NCI-H1092 treated with DMSO at 0.1 percent for 48 hours (cell line): Measurements from ENCODE around the gene CBLN1.
"Not testable (repeated sequence)": the region's sequence is repeated elsewhere in the genome, so short reads cannot be mapped to it uniquely, and the experiment has no call there.

Experiments used
- DNase-seq: peaks from one replicate; lab custom pipeline; 2025; lab: John Stamatoyannopoulos, UW

Gene CBLN1

DNA sequence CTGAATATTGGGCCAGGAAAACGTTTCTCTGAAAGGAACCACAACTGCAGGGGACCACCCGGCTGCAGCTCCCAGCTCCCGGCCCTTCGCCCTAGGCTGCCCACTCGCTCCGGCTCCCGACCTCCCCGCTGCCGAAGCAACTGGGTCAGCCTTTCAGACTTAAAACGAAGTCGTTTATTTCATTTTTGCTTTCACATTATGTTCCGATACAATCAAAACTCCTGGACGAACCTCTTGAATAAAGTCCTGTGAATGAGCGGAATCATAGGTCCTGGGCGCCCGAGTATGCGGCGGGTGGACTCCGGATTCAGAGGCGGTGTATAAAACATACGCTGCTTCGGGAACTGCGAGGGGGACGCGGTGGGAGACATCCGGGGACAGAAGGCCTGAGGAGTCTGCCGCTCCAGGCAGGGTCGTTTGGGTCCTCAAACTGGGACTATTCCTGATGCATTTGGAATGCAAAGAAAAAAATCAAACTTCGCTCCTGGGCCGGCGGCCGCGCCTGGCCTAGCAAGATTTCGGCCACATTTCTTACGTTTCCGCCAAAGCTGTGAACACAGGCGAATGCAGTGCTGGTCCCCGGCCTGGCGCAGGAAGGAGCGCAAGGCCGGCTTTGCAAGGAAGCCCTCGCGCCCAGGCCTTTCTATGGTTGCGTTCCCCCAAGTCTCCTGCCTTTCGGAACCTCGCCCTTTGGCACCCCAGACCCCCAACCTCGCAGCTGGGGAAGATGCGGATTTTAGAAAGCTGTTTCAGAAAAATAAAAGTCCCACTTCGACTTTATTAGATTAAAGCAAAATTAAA is 3.7 kb downstream of the CBLN1 start:
- DNase-seq = no peak

DNA sequence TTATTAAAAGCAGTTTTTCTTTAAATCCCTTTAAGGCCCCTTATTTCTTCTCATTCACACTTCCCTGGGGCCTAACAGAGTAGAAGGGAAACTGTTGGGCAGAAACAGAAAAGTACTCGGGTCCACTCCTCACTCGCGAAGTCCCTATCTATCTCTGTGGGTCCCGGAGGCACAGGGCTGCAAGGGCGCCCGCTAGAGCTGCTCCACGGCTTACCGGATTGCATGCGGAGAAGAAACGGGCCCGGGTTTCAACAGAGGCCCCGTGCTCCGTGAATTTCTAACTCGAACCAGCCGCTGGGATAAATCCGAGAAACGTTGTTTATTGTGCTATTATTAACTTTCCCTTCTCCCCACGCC is 4.3 kb downstream of the CBLN1 start:
- DNase-seq = no peak

DNA sequence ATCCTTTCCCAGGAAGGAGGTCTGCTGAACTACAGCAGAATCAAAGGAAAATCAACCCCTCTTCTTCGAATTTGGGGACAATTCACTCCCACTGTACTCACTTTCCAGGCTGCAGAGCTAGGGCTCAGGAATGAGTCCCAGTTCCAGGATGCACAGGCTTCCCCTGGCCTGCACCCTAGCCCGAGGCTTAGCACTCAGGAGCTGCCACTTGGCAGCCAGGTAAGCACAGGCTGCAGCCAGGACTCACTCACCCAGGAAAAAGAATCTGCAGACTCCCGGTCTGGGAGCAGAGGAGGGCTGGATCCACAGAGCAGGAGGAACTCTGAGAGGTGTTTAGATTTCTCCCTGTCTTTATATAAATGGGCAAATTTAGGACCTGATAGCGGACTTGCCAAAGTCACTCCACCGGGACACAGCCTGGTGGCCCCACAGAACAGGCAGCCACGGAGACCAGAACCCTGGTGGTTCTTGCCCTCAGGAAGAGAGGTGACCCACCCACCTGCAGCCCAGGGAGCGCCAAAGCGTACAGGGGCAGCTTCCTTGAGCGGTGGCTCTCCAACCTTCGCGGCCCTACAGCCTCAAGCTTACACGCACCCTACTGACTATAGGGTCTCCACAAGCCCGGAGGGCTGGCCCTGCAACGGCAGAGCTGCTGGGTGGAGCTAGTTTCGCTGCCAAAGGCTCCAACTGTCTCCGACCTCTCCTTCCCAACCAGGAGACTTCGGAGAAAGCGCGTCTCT is 4.8 kb downstream of the CBLN1 start:
- no peak for DNase-seq

DNA sequence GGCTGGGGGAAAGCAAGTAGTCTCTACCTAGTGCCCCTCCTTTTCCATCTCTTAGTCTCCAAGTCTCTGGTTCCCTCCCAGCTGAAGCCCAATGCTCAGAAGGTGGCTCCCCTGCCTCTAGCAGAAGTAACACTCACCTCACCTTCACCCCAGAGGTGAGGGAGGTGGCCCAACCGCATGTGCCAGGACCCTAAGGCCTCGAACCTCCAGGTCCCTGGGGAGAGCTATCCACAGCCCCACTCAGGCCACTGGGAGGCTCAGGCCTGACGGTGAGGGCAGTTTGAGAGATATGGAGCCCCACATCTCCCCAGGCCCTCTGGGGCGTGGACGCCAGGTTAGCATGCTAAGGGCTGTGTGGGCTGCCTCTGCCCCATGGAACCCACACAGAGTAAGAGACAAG is 5.8 kb downstream of the CBLN1 start:
- no peak for DNase-seq

DNA sequence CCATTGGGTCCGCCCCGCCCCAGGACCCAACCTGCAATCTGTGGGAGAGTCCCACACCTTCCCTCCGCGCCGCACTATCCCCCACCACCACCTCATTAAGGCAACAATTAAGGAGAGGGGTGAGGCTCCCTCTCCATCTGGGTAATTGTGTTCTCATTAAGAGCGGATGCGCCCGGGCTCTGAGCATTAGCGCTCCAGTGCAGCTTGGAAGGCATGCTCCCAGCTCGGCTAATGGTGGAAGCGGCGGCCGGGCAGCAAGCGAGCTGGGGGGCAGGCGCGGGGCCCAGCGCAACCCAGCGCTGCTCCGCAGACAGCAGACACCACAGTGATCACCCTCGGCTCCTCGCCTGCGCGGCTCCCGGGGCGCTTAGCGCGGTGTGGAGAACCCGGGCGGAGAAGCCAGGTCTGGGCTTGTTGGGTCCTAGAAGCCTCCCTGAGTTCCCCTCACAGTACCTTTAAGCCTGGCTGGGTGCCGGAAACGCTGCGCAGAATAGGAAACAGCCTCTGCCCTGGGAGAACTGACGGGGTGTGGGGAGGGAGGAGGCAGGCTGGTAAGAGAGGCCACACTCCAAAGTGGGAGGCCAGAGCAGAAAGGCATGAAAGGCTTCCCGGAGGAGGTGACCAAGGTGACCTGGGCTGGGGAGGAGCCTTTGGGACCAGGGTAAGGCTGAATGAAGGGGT is 6.4 kb downstream of the CBLN1 start:
- no peak for DNase-seq

DNA sequence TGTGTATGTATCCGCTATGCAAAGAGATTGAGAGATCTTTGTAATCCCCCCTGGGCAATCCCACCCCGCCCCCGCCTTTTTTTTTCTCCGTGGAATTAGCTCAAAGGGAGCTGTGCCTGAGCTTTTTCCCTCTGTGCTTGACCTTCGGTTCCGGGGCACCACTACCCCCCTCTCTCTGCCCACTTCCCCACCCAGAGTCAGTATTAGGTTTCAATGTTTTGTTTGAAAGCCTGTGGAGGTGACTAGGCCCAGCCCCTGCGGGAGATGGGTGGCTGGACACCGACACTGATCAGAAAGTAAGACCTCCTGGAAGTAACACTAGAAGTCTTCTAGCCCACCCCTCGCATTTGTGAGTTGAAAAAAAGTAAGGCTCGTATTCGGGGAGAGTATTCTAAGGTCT is 7.0 kb downstream of the CBLN1 start:
- DNase-seq = no peak

DNA sequence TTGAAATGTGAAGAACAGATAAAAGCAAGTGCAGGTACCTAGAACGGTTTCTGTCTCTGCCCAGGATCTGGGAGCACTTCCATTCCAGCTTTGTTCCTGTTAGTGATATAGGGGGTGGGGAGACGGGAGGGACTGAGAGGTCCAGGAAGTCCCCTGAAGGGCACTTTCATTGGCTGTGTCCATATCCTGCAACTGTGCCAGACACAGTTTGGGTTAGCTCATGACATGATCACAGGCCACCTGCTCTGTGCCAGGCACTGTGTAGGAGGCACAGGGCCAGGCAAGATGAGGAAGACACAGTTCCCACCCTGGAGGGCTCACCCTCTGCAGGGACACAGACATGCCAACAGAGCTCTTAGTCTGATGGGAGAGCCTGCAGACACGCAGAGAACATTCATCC is 7.9 kb downstream of the CBLN1 start:
- no peak for DNase-seq

DNA sequence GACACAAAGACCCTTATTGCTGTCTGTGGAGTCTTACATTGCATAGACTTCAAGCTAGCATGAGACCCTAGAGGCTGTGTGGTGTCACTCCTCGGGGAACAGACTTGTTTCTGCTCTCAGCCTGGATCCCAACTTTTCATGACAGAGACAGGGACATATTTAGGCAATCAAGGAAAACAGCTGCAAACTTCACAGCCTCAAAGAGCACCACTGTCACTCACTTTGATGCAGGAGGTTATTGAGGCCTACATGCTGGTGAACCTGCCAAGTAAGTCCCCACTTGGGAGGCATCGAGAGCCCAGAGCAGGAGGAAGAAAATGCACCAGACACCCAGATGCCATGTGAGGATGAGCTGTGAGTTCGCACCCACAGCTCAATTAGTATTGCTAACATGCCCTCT is 10.3 kb downstream of the CBLN1 start:
- no peak for DNase-seq

DNA sequence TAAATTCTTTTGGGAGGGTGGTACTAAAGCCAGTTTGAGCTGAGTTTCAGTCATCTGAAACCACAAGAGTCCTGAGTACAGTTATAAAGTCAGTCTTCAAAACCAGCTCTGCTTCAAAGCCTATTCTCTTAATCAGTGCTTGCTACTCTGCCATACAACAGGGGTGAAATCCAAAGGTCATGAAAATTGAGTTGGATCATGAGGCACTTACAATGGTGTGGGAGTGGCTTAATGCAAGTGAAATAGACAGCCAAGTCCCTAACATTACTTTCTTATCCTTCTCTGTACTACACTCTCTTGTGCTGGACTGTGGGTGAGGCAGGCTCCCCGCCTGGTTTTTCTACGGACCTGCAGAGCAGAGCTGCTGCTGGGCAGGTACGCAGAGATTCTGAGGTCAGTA is 12.4 kb downstream of the CBLN1 start:
- no peak for DNase-seq

DNA sequence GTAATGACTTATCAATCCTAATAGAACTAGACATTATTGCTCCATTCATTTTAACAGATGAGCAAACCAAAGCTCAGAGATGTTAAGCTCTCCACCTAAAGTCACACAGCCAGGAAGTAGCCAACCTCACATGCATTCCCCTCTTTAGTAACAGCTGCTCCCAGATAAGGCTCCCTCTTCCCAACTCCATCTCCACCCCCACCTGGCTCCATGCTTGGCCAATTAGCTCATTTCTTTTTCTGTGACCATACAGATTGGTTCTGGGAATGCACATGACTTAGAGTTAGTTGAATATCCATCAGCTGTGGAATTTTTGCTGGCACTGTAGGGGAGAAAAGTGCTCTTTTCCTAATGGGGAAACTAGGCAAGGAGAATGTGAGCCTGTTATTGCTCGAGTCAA is 13.0 kb downstream of the CBLN1 start:
- DNase-seq = no peak

DNA sequence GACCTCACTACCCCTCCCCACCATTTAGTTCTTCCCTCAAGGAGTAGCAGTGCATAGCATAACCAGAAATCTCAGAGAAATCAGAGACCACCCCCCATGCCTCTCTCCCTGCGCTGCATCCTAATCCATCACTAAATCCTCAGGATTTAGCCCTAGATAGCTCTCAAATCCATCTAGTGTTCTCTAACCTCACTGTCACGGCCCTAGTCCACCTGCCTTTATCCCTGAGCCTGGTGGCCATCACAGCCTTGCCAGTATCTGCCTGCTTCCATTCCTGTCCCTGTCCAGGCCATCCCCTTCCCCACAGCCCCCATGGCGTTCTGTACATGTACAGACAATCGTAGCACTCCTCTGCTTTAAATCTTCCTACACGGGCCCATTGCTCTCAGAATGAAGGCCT is 19.1 kb downstream of the CBLN1 start:
- DNase-seq = no peak

DNA sequence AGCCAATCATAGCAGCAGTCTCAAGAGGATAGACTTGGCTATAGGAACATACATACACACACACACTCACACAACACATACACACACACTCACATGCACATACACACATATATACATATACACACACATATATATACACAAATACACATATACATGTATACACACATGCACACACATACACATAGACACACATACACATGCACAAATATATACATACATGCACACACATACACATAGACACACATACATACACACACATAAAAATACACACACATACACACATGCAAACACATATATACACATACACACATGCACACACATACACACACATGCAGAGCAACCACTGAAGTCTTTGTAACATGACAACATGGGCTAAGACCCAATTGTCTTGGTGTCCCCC is 19.7 kb downstream of the CBLN1 start:
- DNase-seq = no peak

DNA sequence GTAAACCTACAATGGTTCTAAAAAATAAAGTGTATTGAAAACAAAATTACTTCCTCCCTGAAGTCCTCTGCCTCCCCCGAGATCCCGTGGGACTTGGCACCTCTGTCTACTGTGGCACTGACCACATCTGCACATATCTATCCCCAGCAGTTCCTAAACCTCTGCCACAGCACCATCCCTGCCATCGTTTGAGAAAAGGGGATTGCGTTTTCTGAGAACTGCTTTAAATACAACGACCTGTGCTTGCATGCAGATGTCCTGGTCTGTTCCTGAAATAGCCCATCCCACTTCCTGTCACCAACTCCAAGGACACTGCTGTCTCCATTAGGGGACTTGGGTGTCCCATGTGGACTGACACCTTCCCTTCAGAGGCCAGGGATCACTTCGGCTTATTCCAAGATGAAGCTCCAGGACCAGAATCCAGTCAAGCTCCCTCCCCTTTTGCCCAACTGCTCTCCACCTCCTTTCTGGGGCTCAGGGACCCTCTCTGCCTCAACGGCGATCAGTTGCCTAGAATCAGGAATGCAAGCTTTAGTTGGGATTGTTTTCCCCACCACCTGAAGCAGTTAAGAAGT is 20.6 kb downstream of the CBLN1 start:
- no peak for DNase-seq

DNA sequence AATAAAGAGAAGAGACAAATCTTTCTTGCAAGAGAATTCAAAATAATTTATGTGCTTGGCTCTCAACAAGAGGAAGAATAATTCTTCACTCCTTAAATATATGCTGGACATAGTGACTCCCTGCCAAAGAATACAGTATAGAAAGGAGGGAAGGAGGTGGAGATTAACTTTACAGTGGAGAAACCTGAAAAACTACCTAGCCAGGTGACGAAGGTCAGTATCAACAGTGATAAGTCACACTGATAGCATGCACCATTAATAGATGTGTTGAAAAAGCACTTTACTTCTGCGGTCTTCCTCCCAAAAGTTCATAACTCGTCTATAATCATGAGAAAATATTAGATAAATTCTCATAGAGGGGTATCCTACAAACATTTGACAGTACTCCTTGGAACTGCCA is 21.4 kb downstream of the CBLN1 start:
- DNase-seq = no peak

DNA sequence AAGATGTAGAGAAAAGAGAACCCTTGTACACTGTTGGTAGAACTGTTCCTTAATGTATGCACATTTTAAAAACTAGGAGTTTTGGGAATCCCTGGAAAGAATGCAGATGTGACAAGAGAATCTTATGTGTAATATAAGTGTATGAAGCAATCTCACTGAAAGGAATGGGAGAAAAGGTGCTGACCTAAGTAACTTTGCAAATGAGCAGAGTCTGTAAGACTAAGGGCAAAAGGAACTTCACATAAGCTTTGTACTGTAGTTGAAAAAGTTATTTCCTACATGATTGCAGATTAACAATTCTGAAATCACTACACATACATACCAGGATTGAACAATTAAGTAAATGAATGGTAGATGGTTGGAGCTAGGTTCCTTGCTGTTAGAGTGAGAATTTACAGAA is 22.3 kb downstream of the CBLN1 start:
- no peak for DNase-seq

DNA sequence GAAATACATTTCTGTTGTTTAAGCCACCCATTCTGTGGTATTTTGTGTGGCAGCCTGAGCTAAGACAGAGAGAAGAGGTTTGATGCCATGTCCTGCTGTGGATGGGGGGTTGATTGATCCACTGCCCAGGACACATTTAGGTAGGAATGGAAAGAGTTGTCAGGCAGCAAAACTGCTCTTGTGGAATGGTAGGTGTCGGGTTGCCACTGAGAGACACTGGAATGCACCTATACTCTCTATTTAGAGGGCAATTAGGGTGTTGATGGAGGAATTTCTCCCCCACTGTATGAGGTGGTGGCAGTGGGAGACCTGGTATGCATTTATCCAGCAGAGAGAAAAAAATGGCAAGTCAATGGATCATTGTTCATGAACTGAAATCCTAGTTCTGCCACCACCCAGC is 30.9 kb downstream of the CBLN1 start:
- DNase-seq = no peak

DNA sequence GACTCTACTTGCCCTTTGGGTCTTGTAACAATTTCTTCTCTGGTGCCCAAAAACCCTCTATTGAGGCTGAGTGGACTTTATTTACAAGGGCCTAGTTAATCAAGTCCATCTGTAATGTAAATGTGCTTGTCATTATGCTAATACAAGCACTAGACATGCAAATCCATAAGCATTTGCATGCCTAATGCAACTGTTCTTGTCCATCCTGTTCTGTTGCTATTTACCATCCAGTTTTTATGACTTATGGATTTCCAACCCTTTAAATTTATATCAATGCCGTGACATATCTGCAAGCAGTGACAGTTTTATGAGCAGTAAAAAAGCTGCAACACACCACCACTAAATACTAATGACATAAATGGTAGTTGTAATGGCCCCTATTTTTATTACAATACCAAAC is 33.4 kb downstream of the CBLN1 start:
- DNase-seq = no peak

DNA sequence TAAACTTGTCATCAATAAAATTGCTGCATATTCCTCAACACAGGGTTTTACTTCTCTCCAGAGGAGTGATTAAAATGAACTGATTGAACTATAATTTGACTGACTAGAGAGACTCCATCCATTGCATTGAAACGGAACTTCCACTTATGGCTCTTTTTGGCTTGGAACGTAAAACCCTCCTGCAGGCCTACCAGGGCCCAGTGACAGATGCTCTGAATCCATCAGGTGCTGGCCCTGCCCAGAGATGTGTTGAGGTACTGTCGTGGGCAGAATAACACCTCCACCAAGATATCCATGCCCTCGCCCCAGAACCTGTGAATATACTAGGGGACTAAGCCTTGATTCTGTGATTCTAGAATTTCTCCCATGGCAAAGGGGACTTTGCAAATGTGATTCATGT is 45.4 kb downstream of the CBLN1 start:
- DNase-seq = no peak

DNA sequence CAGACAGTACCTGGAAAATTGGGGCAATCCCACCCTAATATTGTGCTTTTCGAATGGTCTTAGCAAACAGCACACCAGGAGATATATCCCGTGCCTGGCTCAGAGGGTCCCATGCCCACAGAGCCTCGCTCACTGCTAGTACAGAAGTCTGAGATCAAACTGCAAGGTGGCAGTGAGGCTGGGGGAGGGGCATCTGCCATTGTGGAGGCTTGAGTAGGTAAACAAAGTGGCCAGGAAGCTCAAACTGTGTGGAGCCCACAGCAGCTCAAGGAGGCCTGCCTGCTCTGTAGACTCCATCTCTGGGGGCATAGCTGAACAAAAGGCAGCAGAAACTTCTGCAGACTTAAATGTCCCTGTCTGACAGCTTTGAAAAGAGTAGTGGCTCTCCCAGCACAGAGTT is 53.3 kb downstream of the CBLN1 start:
- DNase-seq = not testable (repeated sequence)
